Activated T-cell treated with anti-CD3 and anti-CD28 coated beads for 24 hours (primary cell): ENCODE data around the gene FHAD1.

Source experiments
- DNase-seq: peaks from one replicate; pipeline ENCODE4 v3.0.0-alpha.2; 2020; ENCODE audit warnings: low read depth

The FHAD1 gene

DNA sequence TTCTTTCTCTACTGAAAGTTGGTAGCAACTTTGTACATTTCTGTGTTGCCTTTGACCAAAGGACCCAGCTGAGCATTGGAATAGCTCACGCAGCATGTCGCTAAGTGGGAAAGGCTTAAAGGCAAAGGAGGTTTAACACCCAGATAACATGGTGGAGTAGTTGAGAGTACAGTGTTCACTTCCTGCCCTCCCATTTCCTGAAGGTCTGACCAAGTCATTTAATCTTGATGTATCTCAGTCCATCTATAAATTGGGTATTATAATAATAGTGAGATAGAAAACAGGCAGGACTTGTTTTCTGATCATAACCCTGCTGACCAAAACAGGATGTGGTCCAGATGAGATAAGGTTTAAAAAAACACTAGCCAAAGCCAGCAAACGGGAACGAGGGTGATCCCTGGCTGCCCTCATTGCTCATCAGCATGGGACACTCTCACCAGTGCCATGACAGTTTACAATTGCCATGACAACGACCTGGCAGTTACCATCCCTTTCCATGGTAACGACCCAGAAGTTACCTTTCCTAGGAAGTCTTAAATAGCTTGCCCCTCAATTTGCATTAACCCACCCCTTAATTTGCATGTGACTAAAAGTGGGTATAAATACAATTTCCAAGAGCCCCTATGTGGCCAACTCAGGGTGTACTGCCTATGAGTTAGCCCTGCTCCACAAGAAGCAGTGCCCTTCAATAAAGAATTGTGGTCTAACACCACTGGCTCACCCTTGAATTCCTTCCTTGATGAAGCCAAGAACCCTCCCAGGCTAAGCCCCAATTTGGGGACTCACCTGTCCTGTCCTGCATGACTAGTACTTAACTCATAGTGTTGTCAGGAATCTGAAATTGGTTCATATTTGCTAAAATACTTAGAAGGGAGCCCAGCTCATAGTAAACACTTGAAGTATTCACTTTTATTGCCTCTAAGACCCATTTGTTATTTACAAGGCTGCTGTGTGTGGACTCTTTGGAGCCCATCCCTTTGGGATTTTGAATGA lies 28.4 kb upstream of the FHAD1 start:
- no peak for DNase-seq

DNA sequence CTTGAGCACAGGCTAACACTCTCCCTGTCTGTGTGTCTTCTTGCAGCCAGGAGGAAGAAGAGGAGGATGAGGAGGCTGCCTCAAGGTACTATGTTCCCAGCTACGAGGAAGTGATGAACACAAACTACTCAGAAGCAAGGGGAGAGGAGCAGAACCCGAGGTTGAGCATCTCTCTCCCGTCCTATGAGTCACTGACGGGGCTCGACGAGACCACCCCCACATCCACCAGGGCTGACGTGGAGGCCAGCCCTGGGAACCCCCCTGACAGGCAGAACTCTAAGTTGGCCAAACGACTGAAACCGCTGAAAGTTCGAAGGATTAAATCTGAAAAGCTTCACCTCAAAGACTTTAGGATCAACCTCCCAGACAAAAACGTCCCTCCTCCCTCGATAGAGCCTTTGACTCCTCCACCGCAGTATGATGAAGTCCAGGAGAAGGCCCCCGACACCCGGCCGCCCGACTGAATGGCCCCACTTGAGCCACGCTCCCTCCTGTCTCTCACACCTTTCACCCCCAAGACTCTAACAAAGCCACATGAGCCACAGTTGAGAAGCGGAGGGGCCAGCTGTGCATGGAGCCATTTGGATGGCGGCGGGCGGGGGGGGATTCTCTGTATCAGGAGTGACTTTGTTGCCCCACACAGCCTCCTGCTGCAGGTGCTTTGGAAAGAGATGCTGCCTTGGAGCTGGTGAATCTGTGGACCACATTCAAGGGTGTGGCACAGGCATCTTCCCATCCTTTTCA lies 27.6 kb upstream of the FHAD1 start:
- DNase-seq, result no peak

DNA sequence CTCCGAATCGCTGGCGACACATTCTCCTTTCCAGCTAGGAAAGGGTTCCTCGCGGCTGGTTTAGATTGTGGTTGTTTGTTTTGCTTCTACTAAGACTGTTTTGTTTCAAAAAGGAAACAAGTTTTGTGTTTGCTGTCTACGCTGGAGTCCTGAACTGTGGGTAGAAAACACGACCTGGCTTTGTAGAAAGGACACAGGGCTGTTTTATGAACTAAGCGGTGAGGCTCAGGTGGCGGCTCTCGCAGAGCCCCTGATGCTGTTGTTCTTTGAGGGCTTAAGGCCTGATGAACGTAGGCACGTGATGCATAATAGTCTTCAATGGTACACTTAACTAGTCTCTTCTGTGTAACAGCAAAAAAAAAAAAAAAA lies 27.0 kb upstream of the FHAD1 start:
- DNase-seq, result no peak

- DNase-seq, result no peak
These were observed 26.1 kb upstream of the FHAD1 start for GRCh38 chr1:15220825-15221431.

DNA sequence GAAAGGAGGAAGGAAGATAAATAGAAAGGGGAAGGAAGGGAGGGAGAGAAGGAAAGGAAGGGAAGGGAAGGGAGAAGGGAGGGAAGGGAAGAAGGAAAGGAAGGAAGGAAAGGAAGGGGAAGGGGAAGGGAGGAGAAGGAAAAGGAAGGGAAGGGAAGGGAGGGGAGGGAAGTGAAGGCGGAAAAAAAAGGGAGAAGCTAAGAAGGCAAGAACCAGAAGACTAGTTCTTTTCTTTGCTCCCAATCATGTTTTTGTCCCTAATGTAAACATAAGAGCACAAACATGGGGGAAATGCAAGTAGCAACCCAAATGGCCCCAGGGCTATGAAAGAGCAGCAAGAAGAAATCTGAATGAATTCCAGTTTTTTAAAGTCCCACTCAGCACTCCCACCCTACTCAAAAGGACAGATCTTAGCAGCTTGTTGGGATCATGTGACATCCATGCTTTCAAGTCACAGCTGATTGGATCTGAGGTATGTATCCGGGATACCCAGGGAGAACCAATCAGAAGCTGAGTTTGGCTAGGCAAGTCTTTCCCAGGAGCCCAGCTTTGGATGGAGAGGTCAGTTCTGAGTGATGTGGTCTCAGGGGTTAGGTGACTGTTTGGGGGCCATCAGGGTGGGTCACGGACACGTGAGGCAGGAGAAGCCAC lies 24.2 kb upstream of the FHAD1 start:
- no peak for DNase-seq

DNA sequence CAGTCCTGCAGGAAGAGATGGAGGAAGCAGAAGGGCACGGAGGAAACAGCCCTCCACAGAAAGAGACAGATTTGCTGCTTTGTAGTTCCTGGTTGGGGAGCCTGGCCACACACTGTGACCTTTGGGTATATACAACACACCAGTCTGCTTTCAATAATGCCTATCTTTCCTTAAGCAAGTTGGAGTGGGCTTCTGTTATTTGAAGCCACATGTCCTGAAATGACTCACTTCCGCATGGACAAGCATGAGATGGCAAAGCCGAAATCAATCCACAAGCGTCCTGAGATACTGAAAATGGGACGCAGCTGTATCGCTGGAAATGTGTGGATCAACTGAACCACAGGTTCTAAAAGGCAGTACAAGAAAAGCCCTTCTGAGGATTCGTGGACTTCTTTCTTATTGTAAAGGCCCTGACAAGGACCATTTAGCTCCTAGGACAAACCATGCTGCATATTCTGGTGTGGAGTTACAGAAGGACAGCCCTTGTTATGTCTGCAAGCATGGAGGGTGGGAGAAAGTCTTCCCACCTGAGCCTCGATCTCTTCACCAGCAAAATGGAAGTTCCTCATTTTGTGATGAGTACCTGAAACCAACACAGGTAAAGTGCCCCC lies 22.7 kb upstream of the FHAD1 start:
- DNase-seq, result no peak

- DNase-seq, result no peak
These were observed 22.0 kb upstream of the FHAD1 start for GRCh38 chr1:15224974-15225373.

DNA sequence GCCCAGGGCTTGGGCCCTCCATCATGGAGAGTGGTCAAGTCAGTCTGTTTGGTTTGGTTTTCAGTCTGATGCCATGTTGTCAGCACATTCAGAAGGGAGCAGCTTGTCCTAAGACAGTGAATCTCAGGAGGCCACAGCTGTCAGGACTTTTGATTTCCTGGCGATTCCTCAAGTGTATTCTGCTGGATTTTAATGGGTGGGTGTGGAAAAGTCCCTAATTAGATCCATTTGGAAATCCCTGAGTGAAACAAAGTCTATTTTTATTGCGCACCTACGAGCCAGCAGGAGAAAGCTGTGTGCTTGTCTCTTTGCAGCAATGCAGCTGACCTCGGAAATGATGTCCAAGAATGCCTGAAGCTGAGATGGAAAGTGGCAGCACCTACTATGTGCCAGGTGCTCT lies 21.6 kb upstream of the FHAD1 start:
- no peak for DNase-seq

DNA sequence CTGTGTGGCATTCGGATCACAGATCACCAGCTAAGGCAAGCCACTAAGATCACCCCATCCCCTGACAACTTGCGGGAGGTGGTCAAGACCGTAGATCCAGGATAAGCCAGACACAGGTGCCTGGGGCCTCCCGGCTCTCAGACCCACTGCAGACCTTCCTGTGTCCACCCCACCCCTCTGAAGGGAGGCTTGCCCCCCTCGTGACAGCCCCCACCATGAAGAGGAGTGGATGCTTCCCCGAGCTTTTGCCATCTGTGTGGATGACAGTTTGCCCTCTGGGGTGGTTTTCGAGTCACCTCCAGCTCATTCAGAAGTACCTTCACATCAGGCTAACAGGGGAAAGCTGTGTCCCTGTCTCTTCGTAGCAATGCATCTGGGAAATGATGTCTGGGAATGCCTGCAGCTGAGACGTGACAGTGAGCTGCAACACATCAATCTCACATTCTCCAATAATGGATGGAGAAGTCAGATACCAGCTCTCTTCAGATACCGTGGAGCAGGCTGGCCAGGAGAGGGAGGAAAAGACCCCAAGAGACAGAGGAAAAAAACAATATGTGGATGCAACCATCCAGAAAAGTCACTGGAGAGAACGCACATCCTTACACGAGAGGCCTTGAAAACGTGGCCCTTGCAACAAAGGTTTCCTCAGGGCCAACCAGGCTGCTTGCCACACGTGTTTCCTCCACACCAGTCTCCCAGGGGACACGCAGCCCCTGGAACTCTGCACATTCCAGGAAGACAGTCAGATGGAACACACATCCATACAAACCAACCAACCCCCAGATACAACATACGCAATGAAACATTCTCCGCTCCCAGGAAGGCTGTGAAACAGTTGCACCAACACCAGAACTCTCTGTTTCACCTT lies 20.4 kb upstream of the FHAD1 start:
- no peak for DNase-seq

DNA sequence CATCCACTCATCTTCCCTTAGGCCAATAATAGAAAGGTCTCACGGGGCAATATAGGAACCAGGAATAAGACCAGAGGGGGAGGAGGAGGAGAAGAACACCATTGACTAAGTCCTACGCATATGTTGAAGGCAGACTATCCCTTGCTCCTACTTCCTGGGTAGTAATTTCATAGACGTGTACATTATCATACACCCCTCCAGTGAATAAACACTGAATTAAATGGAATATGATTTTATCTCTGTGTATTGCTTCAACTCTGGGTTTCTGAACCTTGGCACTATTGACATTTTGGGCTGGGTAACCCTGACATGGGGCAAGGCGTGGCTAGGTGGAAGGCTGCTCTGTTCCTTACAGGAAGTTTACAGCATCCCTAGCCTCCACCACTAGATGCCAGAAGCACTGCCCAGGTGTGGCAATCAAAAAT lies 17.3 kb upstream of the FHAD1 start:
- no peak for DNase-seq

- peak; percentile 7 for DNase-seq
These were observed 15.3 kb upstream of the FHAD1 start for GRCh38 chr1:15231714-15232201.

DNA sequence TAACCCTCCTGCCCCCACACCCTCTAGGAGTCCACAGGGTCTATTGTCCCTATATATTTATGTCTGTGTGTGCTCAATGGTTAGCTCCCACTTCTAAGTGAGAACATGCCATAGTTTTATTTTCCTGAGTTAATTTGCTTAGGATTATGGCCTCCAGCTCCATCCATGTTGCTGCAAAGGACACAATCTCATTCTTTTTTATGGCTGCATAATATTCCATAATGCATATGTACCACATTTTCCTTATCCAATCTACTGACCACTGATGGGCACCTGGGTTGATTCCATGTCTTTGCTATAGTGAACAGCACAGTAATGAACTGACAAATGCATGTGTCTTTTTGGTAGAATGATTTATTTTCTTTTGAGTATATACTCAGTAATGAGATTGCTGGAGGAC lies 13.3 kb upstream of the FHAD1 start:
- DNase-seq, result no peak

DNA sequence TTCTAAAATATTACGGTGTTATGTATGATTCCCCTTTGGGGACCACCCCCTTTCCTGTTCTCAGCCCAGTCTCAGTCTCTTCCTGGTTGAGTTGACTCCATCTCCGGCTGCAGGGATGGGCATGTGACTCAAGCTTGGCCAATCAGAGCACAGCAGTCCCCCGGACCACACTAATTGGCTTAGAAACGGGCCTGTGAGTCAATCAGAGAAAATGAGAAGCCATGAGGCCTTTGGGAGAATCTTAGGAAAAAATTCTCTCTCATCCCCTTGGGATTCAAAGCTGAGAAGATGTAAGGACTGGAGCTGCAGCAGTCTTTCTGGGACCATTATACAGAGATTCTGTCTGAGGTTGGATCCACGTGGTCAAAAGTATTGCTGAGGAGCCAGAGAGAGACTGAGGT lies 10.7 kb upstream of the FHAD1 start:
- DNase-seq, result no peak

GRCh38 chr1:15236746-15237145 lies 10.3 kb upstream of the FHAD1 start:
- no peak for DNase-seq

GRCh38 chr1:15238789-15239188 lies 8.2 kb upstream of the FHAD1 start:
- no peak for DNase-seq

DNA sequence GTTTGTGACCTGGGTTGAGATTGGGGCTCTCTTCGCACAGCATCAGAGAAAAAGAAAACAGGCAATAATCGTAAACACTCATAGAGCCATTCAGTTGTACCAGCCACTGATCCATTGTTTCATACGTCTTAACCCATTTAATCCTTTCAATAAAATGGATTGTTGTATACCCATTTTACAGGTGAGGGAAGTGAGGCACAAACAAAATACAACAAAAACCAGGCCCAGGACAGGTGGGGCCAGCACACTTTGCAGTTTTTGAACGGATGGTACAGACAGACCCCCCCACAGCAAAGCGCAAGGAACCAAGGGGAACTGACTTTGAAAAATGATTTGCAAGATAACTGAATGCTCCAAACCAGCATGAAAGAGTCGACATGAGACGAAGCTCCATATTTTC lies 4.3 kb upstream of the FHAD1 start:
- DNase-seq, result no peak

DNA sequence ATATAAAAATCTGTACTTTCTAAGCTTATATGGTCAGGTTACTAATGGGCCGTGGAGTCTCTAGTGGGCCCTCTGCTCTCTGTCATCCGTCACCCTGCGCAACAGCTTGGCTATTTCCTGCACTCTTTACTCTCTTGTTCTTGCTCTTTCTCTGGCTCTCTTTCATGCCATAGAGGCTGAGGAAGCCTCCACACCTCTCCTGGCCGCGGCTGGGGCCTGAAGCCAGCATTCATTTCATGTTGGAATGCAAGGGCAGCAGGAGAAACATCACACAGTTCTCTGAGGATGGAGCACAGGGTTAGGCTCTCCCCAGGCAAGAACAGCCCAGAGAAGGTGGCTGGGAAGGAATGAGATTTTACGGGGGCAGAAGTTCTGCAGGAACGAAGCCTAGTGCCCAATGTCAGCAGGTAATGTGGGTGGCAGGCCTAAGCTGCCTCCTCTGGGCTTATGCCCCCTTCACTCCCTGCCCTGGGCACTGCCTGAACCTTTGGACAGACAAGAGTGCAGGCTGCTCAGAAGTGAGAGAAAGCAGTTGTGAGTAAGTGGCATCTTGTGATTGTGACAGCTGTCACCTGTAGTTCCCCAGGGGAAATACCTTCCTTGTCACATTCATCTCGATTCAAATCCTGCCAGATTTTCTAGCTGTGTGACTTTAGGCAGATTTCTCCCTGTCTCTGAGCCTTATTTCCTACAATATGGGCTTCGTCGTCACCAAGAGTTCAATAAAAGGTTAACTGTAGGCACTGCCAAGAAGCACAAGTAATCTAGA lies 3.6 kb upstream of the FHAD1 start:
- DNase-seq, result no peak

- DNase-seq, result no peak
These were observed 2.2 kb upstream of the FHAD1 start for GRCh38 chr1:15244813-15245212.

DNA sequence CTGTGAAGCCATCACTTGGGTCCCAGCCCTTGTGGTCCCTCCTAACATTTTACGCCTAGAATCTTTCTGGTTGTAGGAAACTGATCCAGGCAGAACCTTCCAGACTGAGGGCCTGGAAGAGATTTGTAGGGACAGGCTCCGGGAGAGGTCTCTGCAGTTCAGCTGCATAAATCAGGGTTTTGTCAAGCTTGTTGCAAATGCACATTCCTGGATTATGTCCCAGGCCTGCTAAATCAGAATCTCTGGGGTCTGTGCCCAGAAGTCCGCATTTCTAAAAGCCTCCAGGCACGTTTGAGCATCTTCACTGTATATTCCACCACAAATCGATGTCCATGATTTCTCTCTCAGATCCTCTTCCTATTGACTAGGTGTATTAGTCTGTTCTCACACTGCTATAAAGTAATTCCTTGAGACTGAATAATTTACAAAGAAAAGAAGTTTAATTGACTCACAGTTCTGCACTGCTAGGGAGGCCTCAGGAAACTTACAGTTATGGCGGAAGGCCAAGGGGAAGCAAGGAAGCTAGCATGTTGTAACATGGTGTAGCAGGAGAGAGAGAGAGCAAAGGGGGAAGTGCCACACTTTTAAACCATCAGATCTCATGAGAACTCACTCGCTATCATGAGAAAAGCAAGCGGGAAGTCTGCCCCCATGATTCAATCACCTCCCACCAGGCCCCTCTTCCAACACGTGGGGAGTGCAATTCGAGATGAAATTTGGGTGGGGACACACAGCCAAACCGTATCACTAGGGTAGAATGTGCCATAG lies 1.2 kb upstream of the FHAD1 start:
- DNase-seq, result no peak
